Endometrial microvascular endothelial cells (primary cell): ENCODE data around the gene IL6R. TPM values are rescaled to one million over a fixed set of nuclear protein-coding genes. Genes with fewer than 3 reads are reported as not detected.
"Not testable (repeated sequence)": the region's sequence is repeated elsewhere in the genome, so short reads cannot be mapped to it uniquely, and the experiment has no call there.

Source experiments
- in situ Hi-C: cut with HindIII; loops from 2 replicates; pipeline ENCODE4 v1.10.0; 2017; ENCODE audit warnings: low sequenced_read_pairs, low pct_unique_long_range_greater_than_20kb; ENCODE audit errors: inconsistent ontology term
- total RNA-seq: library from RNA; depleted of rRNA; stranded (reverse); fragments of >200 nt; gene quantifications from one replicate; pipeline ENCODE4 v1.2.3, GENCODE V29; 2015; ENCODE audit errors: inconsistent ontology term

Gene IL6R
- total RNA-seq, 1 donor from 2014 or later: 8.5 TPM

DNA sequence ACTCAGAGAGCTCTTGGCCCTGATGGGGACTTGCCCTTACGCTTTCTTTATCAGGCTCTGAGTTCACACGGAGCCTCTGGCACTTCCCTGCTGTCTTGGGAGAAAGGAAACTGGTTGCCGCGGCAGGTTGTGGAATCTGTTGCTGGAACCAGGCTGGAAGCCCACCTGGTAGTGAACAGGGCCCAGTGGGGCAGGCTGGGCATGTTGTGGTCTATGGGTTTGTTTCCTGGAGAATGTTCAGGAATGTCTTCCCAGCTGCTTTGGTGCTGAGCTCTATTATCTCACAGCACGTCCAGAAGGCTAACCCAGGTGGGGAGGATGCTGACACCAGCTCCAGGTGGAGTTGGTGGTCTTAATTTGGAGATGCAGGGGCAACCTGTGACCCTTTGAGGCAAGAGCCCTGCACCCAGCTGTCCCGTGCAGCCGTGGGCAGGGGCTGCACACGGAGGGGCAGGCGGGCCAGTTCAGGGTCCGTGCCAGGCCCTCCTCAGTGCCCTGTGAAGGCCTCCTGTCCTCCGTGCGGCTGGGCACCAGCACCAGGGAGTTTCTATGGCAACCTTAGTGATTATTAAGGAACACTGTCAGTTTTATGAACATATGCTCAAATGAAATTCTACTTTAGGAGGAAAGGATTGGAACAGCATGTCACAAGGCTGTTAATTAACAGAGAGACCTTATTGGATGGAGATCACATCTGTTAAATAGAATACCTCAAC lies 63.5 kb downstream of the IL6R start:
- in situ Hi-C loops: no loop called here

DNA sequence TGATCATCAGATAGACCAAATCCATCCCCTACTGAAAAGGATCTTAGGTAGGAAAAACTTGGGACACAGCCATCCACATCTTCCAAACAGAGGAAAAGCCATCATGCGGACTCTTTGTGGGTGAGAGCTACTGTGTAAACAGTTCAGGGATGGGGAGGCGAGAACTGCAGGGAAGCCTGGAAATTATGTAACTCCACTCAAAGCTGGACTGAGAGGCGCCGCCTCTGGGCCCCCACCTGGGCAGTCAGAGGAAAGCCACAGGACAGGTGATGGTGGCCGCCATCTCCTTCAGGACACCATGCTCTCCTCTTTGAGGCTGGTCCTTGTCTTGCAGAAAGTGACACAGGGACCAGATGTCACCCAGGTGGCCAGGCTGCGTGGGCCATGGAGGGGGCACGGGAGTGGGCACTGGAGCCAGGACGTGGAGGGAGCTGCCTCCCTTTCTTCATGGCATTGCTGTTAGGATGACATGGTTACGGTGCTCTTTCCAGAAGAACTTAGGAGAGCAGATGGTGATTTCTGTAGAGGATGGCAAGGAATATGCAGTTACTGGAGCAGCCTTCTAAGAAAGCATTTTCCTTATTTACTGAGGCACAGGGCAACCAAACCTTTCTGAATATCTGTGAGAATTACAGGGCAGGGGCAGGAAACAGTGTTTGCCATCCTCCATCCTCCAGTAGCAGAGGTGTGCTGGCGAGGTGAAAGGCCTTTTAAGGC lies 64.9 kb downstream of the IL6R start:
- in situ Hi-C loops: no loop called here

DNA sequence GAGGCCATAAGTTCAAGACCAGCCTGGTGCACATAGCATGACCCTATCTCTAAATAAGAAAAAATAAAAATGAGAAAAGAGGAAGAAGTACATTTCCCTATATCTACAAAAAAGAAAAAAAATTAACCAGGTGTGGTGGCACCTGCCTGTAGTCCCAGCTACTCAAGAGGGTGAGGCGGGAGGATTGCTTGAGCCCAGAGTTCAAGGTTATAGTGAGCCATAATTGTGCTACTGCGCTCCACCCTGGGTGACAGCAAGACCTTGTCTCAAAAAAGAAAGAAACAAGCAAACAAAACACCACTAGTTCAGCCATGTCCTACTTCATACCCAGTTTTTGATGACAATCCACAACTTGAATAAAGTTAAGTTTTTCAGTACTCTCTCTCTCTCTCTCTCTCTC lies 66.2 kb downstream of the IL6R start:
- in situ Hi-C loops: no loop called here

DNA sequence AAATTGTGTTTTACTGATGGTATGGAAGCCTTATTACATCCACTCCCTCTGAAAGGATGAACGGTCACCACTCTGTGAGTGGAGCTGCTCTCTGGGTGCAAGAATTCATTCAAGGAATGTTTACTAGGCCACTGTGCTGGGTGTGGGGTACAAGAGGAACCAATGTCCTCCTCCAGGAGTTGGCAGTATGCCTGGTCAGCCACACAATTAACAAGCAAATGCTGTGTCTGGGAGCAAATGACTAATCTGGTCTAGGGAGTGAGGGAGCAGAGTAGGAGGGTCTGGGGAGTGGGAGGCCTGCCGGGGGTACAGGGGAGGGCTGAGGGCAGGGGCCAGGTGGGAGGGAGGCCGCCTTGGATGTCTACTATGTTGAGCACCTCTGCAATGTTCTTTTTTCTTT lies 69.7 kb downstream of the IL6R start:
- in situ Hi-C loops: no loop called here

DNA sequence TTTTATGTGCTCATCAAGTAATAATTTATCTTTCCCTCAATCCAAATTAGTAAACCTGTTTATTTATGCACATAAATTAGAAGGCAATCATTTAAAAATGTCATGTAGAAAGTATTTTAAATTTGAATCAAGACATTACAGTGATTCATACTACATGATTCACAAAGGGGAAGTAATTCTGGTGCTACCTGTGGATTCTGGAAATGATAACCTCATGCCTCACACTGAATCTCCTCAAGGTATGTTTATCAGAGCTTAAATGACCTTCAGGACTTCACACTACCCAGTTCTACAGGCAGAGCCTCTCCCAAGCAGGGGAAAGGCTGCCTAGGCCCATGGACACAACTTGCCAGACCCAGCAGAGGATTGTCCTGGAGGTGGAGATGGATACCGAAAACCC lies 71.6 kb downstream of the IL6R start:
- in situ Hi-C loops: no loop called here

DNA sequence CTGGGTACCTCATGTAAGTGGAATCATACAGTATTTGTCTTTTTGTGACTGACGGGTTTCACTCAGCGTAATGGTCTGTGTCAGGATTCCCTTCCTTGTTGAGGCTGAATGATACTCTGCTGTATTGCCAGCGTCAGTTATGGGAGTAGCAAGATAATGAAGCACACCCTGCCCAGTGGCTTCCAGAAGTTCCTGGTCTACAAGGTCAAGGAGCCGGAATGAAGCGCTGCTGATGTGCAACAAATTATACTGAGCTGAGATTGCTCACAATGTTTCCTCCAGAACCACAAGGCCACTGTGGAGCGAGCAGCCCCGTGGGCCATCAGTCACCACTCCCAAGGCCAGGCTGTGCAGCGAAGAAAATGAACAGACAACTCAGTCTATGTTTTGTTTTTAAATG lies 72.9 kb downstream of the IL6R start:
- in situ Hi-C loops: no loop called here

DNA sequence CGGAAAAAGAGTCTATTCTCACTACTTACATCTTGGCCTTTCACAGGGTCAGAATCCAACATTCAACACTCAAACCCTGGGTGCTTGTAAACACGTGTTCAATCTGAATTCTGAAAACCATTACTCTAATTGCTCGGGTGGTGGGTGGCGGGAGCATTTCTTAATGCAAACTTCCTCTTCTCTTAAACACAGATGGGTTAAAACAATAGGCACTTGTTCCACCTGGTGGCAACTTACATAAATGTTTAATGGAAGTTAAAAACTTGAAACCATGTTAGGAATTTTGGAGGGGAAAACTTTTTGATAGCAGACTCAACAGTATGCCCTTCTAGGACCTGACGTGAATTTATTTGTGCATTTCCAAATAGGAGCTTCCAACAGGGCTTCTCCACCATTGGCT lies 73.5 kb downstream of the IL6R start:
- in situ Hi-C loops: no loop called here

DNA sequence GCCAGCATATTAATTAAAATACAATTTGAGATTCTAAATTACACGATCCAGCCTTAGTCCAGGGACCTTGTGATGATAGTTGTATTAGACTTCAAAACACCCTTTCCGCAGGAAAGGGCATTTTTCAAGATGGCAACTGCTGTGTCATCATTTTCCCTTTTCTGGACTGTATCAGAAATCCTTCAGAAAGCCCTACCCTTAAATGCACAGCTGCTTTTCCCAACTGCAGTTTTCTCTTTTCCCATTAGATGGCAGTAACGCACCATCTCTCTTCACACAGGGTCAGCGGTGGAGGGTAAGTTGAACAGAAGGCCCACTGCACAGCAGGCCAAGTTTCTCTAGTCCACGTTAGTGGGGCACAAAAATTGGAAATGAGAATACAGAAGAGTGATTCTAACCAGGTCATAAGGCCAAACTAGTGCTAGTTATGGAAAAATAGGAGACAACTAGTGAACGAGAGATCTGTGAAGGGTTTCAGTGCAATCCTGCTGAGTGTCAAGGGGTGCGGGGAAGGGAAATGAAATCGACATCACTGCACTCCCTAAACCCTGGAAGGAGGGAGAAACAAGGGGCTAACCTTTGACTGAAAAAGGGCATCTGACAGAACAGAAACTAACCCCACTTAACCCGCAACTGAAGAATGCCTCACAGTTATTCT lies 74.8 kb downstream of the IL6R start:
- in situ Hi-C loops: no loop called here

DNA sequence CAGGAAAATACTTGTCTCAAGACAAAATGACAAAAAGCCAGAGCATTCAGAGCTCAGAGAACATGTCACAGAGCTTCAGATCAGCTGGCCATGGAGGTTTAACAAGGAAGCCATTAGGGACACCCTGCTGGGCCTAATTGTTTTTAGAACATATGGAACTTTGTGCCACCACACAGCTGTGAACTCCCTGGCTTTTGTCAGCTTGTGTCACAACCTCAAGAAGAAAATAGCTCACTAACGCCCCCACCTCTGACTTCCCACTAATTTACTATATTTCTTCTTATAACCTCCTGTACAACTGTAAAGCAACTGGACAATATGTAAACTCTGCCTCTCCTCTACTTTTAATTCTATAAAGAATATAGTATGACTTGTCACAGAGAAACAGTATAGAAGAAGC lies 75.9 kb downstream of the IL6R start:
- in situ Hi-C loops: no loop called here

DNA sequence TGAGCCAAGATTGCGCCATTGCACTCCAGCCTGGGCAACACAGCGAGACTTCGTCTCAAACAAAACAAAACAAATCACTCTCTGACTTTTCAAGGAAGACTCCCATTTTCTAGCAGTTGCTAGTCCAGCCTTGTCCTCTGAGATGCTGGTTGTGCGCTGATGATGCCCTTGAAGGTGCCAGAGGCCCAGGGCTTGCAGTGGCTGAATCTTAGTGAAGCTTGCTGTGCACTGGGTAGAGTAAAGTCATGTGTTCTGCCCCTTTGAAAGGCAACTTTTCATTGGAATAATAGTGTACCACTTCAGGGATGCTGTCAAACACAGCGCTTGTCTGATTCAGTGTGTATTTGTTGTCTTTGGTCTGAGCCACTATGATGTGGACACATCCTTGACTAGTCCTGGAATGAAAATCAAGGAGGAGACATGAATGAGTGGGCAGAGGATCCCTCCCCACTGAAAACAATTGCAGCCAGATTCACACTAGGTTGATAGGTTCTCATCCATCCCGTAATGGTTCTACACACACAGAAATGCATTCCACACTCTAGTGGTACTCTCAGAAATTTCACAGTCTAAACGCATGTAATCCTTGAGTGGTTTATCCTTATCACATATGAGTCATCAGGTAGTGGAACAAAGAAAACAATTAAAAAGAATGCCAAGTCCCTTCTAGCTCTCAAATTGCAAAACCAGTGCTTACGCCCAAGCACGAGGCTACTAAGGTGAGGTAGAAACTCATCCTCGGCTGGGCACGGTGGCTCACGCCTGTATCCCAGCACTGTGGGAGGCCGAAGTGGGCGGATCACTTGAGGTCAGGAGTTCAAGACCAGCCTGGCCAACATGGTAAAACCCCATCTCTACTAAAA lies 79.0 kb downstream of the IL6R start:
- in situ Hi-C loops: no loop called here

DNA sequence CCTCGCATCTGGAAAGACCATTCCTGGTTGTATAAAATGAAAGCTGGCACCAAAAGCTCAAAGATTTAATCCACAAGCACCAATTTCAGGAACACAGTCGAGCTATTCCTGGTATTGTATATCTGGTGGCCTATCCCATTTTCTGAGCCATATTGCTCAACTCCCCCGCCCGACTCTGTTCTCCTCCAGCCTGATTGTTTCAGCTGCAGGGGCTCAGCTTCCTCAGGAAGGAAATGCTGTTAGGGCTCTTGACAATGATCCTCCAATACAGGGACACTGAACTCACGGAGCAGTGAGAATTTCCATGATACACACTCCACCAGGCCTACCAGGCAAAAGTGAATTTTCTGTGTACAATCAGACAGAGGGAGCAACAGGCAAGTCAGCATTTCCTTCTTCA lies 80.0 kb downstream of the IL6R start:
- in situ Hi-C loops: no loop called here

DNA sequence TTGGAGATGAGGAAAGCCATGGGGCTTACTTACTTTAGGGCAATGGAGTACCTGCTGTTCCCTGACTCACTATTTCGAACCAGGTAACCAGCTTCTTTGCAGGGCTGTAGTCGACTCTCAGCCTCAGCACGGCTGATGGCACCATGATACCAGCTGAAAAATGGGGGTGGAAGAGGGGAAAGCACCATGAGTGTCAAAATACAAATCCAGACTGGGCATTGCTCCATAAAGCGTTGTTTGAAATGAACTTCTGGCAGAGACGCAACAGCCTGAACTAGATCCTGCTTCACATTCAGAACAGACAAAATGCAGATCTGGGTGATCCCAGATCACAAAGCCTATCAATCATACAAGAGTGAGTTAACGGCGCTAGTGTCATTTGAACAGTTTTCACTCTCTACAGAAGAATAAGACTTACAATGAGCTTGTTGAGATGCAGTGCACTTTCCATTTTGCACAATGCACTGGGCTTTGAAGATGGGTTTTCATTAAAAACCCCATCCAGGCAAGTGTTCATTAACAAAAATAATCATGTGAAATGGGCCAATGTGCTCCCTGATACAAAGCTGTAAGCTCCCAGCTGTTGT lies 80.9 kb downstream of the IL6R start:
- in situ Hi-C loops: no loop called here

DNA sequence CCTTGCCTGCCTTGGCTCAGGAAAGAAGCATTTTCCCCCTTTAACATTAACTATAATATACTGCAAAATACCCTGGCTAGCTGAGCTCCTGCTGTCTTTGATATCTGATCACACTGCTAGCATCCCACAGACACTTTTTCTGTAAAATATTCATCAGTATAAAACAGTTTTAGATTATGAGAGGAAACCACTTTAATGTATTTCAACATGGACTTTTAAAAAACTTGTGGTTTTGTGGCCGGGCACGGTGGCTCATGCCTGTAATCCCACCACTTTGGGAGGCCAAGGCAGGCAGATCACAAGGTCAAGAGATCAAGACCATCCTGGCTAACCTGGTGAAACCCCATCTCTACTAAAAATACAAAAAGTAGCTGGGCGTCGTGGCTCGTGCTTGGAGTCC lies 81.6 kb downstream of the IL6R start:
- in situ Hi-C loops: not testable (repeated sequence)

DNA sequence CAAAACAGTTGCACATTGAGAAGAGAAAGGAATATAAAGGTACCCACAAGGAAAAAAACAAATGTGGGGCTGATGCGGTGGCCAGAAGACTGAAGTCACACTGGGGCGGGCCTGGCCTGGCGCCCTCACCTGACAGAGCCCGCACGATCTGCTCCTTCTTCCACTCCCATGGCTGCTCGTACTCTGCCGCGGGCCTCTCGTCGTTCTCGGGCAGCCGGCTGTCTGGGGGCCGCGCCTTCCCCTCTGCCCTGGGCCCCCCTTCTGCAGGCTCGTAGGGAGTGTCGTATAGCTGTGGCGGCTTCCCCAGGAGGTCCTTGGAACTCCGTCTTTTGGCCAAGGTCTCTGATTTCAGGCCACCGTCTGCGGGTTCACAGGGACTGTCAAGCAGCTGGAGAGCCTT lies 83.8 kb downstream of the IL6R start:
- in situ Hi-C loops: no loop called here

DNA sequence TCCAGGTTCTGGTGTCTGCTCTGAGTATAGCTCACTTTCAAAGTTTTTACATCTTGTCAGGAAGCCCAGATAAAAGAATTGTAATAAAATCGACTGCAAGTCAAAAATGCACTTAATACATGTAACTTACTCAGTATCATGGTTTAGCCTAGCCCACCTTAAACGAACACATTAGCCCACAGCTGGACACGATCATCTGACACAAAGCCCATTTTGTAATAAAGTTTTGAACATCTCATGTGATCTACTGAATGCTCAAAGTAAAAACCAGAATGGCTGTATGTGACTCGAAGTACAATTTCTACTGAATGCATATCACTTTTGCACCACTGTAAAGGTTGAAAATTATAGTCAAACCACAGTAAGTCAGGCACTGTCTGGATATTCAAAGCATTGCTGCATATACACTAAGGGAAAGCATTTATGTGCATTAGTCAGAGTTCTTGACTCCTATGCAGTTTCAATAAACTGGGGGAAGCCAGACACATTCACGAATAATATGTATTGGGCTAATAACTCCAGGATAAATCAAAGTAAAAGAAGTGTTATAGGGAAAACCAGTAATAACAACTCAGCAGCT lies 84.6 kb downstream of the IL6R start:
- in situ Hi-C loops: no loop called here

DNA sequence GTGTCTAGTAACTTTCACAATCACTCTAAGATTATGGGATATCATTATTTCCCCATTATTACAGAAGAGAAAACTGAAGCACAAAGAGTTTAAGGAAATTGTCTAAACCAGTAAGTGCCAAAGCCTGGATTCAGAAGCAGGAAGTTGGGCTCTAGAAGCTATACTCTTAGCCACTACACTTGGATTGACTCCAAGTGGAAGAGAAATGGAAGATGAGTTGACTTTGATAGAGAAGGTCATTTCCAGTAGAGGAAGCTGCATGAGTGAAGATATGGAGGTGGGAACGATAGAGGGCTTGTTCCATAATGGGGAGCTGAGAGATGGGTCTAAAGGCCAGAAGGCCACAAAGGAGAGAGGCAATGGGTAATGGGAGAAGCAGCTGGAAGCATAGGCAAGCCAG lies 85.2 kb downstream of the IL6R start:
- in situ Hi-C loops: no loop called here

DNA sequence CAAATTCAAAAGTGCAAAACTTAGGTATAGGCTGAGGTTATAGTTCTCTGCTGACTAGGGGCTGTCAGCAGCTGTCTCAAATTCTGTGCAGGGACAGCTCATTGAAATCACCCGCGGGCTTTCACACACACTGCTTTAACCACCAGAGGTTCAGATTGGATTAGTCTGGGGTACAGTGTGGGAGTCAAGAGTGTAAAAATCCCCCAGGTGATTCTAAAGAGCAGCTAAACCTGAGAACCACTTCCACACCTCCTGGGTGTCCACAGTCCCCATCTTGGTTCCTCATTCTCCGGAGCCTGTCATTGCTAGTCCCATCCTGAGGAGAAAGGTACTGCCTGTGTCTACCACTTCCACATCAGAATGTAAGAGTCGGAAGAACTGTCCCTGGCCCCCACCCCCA lies 87.0 kb downstream of the IL6R start:
- in situ Hi-C loops: no loop called here

DNA sequence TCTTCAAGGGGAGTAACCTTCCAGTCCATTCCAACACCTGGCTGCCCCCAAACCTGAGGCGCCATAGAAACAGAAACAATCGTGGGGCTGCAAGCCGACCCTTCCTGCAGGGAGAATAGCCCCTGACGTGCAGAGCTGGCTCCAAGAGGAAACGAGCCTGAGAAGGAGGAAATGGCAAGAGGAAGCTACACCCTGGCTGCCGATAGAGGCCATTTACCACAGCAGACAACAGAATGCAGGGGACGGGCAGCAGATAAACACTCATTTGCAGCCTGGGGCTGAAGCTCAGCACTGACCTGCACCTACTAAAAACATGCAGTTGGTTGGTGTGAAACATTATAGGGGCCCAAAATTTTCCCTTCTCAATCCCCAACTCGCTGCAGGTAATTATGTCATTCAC lies 88.1 kb downstream of the IL6R start:
- in situ Hi-C loops: no loop called here
